CD1c-positive myeloid dendritic cell (primary cell): ENCODE results near the gene HCRTR2.
A peak's percentile ranks its signal among the peaks of the same experiment; 100 is the strongest.
"Not testable (repeated sequence)": the region's sequence is repeated elsewhere in the genome, so short reads cannot be mapped to it uniquely, and the experiment has no call there.

Experiments
- DNase-seq: peaks from one replicate; pipeline ENCODE4 v3.0.0-alpha.2; 2016; ENCODE audit errors: extremely low spot score

The HCRTR2 gene

GRCh38 chr6:55212156-55212555, 37.8 kb downstream of the HCRTR2 start:
- DNase-seq, result no peak

GRCh38 chr6:55220961-55221360, 46.6 kb downstream of the HCRTR2 start:
- no peak for DNase-seq

- no peak for DNase-seq
Observed at GRCh38 chr6:55227862-55228261, 53.5 kb downstream of the HCRTR2 start.

DNA sequence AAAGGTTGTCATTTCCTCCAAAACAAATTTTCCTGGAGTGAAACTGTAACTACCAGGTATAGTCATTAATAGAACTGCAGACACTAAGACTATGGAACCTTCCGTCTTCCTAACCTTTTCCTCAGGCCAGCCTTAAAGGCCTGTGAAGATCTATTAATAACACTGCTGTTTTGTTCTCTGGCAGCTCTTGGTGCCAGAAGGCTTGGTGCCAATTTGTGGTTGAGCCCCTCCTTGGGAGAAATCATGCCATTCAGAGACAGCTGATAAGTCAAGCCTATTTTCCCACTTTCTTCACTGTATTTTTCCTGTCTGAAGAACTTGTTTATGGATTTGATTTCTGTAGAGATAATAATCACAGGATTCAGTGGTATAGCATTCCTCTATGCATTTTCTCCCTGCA, 64.8 kb downstream of the HCRTR2 start:
- DNase-seq, result no peak

DNA sequence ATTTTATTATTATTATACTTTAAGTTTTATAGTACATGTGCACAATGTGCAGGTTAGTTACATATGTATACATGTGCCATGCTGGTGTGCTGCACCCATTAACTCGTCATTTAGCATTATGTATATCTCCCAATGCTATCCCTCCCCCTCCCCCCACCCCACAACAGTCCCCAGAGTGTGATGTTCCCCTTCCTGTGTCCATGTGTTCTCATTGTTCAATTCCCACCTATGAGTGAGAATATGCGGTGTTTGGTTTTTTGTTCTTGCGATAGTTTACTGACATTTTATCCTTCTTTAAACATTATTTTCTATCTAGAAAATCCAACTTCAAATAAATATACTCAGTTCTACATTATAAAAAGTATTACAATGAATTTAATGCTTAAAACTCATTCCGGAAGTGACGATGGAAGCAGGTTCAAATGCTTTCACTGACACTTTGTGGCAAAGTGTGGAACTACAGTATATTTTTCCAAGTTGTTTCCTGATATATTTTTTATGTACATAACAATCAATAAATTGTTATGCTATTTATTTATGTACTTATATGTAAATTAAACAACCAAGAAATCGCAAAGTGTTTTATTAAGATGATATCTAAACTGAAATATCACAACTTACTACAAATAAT, 66.8 kb downstream of the HCRTR2 start:
- peak; percentile 29 for DNase-seq

DNA sequence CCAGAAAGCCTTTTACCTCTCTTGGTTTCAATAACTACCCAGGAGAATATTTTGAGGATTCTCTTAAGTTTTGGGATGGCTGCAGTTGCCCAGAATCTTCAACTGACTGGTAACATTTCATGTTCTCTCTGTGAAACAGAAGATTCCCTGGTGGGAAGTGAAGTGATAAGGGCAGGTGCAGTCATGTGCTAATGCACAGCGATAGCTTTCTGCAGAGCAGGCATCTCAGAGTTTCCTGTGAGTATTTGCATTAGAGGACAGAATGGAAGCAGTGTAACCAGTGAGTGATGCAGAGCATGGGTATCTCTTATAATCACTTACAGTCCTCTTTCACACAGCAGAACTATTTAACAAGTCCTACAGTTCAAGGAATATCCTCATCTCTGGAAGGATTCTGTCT, 76.1 kb downstream of the HCRTR2 start:
- DNase-seq, result no peak

- DNase-seq, result no peak
Observed at GRCh38 chr6:55255113-55255512, 80.8 kb downstream of the HCRTR2 start.

DNA sequence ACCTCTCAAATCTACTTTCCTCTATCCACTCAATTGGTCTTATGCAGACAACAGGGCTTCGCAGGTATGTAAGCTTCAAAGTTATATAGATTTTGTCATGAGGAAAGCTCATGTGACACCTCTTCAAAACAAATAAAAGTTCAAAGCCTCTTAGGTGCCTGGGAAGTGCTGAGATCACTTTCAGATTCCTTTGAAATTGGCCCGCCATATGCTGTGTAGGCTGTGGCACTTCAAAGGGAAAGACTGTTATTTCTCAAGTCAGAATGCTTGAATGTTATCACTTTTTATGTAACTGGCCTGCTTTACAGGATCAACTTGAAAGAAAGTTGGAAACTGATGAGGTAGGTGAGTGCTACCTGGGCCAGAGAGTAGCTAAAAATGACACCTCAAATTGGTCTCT, 85.9 kb downstream of the HCRTR2 start:
- DNase-seq, result no peak

GRCh38 chr6:55265409-55266114, 91.2 kb downstream of the HCRTR2 start:
- DNase-seq, result no peak

- DNase-seq, result no peak
Observed at GRCh38 chr6:55266896-55267295, 92.6 kb downstream of the HCRTR2 start.

GRCh38 chr6:55276745-55277530, 102.6 kb downstream of the HCRTR2 start:
- DNase-seq, result no peak

DNA sequence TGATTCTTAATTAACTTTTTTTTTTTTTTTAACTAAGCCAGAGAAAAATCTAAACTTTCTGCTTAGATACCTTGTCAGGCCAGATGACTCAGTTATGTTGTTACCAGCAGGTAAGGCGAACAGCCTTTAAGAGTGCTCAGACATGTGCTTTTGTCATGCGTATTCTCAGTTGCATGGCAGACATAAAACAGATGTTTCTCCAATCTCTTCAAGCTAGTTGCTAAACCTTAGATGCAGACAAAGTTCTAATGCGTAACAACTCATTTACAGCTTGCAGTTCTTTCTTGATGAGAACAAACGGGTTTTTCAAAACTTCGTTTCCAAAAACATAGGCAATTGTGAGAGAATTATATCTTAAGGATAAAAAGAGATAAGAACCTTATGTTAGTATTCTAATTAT, 103.3 kb downstream of the HCRTR2 start:
- DNase-seq, result no peak

DNA sequence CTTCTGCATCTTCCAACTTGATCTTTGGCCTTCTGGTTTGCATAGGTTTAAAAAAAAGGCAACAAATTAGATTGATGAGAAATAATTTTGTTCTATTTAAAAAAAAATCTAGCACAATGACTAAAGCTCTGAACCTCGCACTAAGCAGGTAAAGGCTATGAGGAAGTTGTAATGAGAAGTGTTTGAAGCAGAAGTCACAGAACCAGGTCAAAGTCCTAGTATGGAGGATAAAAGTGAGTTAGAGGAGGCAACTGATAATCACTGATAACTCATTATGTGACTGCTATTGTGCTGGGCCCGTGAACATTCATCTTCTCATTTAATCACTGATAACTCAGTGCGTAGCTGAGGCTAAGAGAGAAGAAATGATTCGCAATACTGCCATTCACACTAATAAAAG, 106.9 kb downstream of the HCRTR2 start:
- DNase-seq, result no peak

DNA sequence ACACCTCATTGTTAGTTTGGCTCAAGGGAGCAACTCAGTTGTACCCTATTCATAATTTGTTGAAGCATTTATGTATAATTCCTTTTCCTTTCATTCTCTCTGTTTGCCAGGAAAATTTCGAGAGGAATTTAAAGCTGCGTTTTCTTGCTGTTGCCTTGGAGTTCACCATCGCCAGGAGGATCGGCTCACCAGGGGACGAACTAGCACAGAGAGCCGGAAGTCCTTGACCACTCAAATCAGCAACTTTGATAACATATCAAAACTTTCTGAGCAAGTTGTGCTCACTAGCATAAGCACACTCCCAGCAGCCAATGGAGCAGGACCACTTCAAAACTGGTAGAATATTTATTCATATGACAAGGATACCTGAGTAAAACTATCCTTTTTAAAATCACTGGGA, 107.8 kb downstream of the HCRTR2 start:
- no peak for DNase-seq

DNA sequence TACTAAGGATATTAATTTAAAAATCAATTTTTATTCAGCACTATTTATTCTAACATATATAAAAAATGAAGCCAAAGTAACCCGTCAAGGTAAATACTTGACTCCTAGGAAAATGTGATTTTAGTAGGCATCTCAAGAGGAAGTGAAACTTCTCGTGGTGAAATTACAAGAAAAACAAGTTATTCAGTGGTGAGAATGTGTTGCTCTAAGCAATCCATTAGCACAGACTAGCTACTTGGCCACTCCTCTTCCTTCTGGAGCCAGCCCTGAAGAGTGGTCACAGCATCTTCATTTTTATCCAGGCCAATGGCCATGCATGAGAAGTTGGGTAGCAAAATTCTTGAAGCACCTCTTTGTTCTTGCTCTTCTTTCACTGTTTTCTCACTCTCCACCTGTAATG, 112.5 kb downstream of the HCRTR2 start:
- DNase-seq, result no peak

DNA sequence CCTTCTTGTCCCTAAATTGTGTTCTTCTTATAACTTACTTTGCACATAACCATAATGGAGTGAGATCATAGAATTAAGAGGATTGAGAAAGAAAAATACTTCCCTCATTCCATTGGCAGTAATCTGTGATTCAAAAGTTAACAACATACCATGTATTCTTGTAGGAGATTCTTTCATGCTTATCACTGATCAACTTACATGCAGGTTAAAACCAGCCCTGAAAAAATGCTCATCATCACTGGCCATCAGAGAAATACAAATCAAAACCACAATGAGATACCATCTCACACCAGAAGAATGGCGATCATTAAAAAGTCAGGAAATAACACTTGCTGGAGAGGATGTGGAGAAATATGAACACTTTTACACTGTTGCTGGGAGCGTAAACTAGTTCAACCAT, 116.4 kb downstream of the HCRTR2 start:
- DNase-seq, result no peak

DNA sequence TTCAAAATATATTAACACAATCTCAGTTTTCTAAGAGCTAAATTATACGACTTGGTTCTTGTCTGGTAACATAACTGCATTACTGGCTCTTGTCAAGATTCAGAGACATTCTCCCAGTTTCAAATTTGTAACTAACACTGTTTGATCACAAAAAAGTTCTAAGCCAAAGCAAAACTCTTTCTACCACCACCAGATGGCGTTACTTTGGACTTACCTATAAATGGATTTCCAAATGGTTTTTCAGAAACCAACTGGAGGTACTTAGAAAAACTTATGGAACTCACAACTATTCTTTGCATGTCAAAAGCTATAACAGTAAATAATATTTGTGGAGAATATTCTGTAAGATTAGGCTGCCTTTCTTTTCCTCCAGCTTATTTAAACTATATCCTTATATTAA, 118.8 kb downstream of the HCRTR2 start:
- no peak for DNase-seq

DNA sequence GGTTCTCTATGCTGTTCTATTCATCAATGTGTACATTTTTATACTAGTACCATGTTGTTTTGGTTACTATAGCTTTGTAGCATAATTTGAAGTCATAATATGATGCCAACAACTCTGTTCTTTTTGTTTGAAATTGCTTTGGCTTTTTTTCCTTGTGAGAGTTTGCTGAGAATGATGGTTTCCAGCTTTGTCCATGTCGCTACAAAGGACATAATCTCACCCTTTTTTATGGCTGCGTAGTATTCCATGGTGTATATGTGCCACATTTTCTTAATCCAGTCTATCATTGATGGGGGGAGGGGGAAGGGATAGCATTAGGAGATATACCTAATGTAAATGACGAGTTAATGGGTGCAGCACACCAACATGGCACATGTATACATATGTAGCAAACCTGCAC, 122.9 kb downstream of the HCRTR2 start:
- DNase-seq, result not testable (repeated sequence)

DNA sequence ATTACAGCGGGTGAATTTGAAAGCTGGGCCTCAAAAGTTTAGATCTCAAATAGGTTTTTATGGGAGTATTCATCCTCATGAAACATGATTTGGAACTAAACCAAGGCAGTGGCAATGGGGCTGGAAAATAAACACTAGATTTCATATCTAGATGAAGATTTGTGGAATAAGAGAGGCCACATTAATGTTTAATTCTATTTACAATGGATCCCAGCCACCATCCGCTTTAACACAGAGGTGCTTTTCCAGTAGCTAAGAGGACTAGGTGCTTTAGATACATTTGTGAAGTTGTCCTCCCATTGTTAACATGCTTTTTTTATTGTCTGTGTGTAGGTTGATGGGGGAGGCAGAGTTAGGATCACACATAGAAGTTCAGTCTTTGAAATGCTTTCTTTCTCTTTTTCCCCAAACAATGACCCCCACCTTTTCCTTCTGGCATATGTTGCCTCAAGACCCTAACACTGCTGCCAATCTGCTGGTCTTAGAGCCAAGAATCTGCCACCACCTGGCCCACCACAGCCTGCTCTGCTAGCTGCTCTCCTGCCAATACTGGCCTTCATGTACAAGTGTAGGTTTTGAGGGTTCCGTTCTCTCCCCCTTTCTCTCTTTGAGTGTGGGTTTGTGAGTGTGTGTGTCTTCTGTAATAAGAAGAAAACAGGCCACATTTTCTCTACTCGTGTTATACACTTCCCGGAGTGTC, 125.1 kb downstream of the HCRTR2 start:
- DNase-seq, result no peak

GRCh38 chr6:55304747-55305146, 130.4 kb downstream of the HCRTR2 start:
- DNase-seq, result no peak

DNA sequence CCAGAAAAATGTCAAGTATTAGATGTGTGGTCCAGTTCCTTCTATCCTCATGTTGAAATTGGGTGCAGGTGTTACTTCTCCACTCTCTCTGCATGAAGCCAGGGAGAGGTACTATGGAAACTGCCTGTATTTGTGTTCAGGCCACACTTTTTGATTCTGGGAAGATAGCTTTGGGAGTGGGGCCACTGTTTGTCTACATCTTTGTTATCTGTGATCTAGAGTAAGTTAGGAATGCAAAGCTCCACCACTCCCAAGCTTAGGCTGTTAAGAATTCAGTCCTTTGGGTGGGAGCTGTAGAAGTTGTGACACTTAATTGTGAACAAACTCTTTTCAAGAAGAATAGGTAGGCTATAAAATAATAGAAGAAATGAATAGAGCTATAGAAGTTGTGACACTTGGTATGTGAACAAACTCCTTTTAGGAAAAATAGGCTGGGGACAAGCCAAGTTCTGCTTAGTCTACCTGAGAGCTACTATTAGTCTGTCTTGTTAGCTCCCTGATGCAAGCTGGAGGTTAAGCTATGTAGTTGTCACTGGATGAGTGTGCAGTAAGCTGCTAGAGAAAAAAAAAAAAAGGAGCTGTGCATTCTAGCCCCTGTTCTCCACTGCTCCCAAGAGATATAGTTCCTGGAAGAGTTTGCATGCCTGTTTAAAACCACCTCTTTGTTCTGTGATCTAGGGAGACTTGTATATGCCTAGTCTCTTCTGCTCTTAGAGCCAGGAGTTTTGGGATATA, 145.8 kb downstream of the HCRTR2 start:
- DNase-seq, result no peak

- no peak for DNase-seq
Observed at GRCh38 chr6:55320696-55321086, 146.4 kb downstream of the HCRTR2 start.
